HG03066 (cell line): Measurements from ENCODE around the gene GYPE.
"Not testable (repeated sequence)": the region's sequence is repeated elsewhere in the genome, so short reads cannot be mapped to it uniquely, and the experiment has no call there.

ENCODE experiments used
- ATAC-seq: cut with Tn5 transposase; IDR thresholded peaks from one replicate; pipeline ENCODE4 v1.9.1; 2021; ENCODE audit warnings: low read depth; ENCODE audit not compliant: unreplicated experiment

Gene GYPE

DNA sequence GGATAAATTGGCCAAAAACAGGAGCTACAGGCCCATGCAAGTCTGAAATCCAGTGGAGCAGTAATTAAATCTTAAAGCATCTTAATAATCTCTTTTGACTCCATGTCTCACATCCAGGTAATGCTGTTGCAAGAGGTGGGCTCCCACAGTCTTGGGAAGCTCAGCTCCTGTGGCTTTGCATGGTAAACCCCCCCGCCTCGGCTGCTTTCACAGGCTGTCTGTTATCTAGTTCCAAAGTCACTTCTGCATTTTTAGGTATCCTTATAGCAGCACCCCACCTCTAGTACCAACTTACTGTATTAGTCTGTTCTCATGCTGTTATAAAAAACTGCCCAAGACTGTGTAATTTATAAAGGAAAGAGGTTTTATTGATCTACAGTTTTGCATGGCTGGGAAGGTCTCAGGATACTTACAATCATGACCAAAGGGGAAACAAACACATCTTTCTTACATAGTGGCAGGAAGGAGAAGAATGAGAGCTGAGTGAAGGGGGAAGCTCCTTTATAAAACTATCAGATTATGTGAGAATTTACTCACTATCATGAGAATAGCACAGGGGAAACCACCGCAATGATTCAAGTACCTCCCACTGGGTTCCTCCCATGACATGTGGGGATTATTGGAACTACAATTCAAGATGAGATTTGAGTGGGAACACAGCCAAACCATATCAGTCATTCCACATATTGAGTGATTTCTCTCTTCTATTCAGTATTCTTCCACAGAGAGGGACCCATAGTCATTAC lies 34.7 kb downstream of the GYPE start:
- not testable (repeated sequence) for ATAC-seq

DNA sequence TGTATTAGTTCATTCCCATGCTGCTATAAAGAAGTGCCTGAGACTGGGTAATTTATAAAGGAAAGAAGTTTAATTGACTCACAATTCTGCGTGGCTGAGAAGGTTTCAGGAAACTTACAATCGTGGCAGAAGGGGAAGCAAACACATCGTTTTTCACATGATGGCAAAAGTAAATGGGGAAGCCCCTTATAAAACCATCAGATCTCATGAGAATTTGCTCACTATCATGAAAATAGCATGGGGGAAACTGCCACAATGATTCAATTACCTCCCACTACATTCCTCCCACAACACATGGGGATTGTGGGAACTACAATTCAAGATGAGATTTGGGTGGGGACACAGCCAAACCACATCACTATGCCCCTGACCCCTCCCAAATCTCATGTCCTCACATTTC lies 35.4 kb downstream of the GYPE start:
- not testable (repeated sequence) for ATAC-seq

DNA sequence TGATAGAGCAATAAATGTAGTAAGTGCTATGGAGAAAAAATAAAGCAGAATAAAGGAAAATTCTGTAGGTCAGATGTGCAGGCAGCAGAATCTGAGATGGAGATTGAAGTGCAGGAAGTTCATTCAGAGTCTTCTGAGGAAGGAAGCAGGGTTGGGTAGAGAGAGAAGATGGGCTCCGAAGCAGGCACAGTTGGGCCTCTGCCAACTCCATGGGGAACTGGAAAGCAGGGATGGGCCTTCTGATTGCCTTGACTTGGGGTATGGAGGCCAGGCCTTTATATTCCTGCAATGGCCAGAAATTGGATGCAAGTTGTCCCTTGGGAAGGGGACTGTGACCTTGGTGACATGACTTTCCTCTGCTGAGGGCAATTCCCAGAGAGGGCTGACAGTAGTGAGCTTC lies 42.6 kb downstream of the GYPE start:
- ATAC-seq, result not testable (repeated sequence)

DNA sequence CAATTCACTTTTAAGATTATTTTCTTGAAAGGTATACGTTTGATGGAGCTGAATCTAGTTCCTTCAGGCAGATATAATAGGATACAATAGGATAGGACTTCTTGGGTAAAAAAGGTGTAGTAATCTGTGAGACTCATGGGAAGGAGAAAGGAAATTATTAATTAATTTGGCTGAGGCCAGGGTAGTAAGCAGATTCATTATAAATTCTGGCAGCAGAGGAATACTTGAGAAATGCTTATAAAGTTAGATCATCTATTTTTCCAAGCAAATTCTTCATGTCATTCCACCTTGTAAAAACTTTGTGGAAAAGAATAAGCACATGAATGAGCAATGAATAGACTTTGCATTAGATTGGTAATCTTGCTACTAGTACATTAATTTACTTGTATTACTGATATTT lies 46.9 kb downstream of the GYPE start:
- no peak for ATAC-seq

DNA sequence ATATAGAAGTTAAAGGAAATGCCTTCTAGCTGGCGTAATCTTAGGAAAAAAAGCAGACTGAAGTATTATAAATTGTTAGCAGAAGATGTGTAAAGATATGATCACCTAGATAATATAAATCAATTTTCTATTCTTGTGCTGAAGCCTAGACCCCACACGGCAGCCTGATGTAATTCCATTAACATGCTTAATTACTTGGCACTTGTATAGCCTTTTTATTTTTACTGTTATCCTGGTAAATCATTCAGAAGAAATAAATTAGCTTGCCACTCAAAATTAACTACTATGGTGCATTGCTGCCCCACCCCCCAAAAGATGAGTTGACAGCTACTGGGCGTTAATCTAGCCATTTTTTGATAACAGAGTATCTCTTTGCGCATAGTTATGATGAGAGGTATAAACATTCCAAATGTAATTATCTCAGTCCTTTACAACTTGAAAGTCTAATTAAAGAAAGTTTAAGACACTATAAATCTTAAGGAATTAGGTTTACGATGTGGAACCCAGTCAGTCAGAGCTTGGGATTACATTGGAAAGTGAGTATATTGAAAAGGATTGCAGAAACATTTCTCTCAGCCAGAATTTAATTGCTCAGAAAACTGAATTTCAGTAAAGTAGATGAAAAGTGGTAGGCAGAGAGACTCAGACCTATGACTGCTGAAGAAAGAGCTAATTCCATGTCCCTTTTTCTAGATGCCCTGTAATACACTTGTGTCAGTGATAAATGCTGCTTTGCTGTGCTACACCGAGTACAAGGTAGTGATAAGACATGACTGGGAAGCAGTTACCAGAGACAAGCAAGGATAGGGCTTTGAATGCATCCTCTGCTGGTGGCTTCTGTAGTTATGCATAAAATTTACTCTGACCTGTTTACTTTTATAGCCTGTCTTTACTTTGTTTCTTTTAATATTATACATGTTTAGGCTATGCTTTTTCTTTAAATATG lies 47.7 kb downstream of the GYPE start:
- not testable (repeated sequence) for ATAC-seq

DNA sequence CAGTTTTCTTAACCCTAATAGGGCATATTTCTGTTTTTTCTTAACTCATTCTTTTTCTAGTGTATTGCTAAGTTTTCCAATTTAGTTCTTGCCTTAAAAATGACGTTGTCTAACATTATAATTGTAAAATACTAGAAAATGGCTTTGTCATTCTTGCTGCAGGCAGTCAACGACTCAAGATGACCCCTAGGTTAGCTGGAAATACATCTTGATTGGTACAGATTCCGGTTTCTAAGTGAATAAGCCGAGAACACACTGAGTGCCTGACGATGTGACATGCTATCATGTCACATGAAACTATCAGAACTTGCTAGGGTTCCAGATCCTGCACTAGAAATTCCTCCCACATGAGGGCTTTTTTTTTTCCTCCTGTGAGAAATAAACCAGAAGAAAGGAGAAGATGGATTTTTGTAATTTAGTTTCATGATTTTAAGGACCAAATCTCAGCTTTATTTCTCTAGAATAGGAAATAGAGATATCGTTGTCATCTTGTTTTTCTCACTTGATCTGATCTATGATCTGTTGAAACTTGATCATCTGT lies 49.3 kb downstream of the GYPE start:
- not testable (repeated sequence) for ATAC-seq

DNA sequence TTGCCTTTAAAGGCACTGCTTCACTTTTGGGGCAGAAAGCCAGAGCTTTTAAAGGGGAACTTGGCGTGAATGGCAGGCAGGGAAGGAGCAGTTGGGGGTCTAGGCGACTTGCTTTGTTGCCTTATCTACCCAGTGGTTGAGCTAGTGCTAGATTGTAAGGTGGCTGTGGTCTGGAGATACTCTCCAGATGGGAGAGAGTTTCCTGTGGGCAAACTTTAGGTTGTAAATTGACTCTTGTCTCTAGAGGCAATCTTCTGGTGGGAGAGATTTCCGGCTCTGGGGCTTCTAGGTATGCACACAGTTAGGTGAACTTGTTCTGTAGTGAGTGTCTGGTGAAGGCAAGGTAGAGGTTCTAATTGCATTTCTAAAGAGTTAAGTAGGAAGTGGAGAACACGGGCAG lies 50.7 kb downstream of the GYPE start:
- ATAC-seq, result not testable (repeated sequence)

DNA sequence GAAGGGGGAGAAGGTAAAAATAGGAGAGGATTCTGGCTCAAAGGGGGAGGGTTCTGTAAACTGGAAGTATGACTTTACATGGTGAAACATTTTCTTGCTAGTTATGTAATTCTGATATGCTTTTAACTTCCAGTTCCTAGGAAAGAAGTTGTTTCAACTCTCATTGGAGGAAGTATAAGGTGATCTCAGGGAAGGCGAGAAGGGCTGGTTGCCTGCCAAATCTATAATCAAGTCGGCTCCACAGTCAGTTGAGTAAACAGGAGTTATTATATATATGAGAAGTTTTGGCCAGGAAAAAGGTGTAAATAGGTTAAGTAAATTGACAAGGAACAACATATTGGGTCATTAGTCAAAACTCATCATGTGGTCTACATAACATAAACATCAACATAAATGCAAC lies 56.1 kb downstream of the GYPE start:
- ATAC-seq, result not testable (repeated sequence)

DNA sequence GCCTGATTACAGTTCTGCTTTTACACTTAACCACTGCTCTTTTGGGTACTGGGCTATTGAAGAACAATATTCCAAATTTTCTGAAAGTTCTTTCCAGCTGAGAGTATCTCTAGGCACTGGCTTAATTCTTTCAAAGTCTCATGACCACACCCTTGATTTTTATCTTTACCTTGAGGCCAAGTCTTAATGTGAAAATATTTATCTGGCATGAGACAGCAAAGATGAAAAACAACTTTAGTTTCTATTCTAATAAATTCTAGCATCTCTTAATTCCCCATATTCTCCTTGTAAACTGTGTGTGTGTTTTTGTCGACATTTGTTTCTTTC lies 61.9 kb downstream of the GYPE start:
- ATAC-seq, result not testable (repeated sequence)

DNA sequence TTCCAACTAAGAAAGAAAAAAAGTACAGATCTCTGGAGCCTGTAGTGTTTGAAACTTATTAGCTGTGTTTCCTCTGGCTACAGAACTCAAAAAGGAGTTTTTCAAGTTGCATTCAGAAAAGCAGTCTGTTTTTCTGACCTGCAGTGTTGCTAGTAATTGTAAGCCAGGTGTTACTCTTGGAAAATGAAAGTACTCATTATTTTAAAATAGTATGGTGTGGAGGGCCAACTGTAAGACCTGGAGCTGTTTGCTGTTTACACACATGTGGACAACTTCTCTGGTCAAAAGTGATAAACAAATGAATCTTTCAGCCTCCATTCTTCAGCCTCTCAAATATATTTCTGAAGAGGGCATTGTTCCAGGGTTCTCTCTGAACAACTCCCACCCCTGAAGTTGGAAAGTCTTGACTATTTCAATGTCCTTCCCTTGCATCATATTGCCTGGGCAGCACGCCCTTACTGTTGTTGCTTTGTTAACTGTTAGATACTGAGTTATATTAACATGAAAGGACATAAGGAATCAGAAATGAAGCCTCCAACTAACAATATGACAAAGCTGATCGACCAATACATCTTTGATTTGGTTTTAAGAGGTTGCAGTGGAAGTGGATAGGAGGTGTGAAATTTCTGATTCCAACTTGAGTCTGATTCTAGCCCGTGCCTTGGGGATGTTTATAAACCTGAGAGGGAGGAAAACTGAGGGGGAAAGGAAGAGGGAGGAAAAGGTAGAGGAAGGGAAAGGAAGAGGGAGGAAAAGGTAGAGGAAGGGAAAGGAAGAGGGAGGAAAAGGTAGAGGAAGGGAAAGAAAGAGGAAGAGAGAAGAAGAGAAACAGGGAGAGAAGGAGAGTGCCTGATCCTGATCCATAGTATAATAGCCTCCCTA lies 62.5 kb downstream of the GYPE start:
- not testable (repeated sequence) for ATAC-seq

DNA sequence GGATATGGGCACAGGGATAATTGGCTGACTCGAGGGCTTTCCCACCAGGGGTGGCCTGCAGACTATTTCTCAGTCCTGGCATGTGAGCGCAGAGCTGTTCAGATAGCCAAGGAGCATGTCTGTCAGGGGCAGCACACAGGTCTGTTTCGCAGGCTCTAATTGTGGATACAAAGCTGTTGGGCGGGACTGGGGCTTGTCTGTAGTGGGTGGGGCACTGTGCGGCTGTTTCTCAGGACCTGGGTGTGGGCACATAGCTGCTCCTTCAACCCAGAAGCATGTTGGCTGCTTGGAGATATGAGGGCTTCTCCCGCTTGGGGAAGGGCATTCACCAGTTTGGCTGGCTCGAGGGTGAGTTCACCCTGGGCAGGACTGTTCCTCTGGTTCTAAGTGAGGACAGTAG lies 65.9 kb downstream of the GYPE start:
- ATAC-seq, result not testable (repeated sequence)

DNA sequence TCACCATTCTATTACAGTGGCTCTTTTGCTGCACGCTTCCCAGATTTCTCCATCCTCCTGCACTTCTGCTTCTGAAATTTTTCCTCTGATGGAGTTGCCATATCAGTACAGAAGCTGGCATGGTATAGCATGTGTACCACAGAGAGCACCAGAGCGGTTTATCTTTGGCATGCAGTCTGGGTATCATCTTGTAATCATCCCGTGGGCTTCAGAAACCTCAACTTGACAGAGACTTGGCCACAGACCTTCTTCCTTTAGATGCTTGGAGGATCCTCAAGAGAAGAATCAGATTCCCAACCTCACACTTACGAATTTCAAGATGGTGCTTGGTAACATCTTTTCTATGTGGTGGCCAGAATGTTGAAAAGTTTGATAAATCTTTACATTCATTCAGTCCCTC lies 71.2 kb downstream of the GYPE start:
- not testable (repeated sequence) for ATAC-seq

DNA sequence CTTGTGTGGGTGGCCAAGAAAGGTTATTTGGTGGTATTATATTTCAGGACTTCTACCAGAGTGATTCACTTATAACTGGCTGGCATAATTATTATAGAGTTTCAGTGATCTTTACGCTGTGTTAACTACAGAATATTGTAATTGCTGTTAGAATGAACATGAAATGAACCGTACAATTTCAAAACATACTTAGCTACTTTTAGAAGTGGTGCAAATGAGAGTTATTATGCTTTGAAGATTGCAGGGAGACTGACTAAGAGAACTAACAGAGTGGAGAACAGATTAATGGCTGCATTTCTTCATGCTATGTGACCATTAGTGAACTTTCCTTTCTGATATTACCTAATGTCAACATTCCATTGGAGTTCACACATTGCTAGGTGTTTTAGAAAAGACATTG lies 71.7 kb downstream of the GYPE start:
- not testable (repeated sequence) for ATAC-seq

DNA sequence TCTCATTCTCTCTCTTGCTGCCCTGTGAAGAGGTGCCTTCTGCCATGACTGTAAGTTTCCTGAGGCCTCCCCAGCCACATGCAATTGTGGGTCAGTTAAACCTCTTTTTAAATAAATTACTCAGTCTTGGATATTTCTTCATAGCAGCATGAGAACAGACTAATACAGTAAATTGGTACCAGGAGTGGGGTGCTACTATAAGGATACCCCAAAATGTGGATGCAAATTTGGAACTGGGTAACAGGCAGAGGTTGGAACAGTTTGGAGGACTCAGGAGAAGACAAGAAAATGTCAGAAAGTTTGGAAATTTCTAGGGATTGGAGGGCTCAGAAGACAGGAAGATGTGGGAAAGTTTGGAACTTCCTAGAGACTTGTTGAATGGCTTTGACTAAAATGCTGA lies 74.8 kb downstream of the GYPE start:
- ATAC-seq, result not testable (repeated sequence)

DNA sequence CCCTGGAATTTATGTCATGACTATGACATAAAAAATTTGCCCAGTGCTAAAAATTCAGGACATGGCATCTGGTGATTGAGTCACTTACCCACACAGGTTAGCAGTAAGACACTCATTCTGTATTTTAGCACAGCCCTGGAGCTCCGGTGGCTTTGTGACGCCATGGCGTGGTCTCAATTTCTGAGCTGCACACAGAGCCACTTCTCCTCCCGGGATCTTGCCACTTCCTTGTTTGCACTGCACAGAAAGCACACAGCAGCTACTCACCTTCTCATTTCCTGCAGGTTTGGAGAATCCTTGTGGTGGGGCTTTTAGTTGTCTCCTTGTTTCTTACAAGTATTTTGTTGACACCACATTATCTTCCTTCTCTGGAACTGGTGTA lies 76.1 kb downstream of the GYPE start:
- ATAC-seq, result not testable (repeated sequence)
